NCI-H1105 (cell line): ENCODE data around the gene TMEM191B.
"Not testable (repeated sequence)": the region's sequence is repeated elsewhere in the genome, so short reads cannot be mapped to it uniquely, and the experiment has no call there.

Experiments
- DNase-seq: peaks from one replicate; lab custom pipeline; 2025; lab: John Stamatoyannopoulos, UW

The TMEM191B gene

DNA sequence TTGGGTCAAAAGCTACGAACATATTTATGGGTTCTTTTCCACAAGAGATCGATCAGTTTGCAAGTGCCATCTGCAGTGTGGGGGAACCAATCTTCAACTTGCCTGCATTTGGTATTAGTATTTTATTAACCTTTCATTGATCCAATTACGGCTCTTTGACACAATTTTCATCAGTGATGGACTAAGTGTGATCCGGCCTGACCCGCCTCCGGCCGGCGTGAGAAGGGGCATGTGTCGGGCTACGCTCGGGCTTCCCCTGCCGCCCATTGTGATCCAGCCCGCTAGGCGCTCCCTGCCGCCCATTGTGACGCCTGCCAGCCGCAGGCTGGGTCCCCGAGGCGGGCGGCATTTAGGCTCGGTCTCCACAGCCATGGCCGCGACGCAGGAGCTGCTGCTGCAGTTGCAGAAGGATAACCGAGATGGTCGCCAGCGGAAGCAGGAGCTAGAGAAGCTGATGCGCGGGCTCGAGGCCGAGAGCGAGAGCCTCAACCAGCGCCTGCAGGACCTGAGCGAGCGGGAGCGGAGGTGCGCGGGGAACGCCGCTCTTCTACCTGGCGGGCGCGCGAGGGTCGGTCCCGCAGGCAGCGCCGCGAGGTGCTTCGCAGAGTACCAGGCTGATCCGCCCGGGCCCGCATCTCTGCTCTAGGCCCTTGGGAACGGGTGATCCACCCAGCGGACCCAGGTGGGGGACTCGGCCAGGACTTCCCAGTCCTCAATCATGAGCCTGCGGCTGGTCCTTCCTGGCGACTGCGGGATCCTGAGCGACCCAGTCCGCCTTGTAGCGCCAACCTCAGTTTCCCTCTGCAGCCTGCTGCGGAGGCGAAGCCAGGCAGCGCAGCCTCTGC, at the start of gene TMEM191B:
Gene TMEM191B (plus strand): TSS at position 51 of the 845 bp plus-strand sequence. CDS start 179 bp downstream, at position 230.
- DNase-seq = not testable (repeated sequence)

- DNase-seq = not testable (repeated sequence)
These were observed 31.4 kb upstream of the TMEM191B start for GRCh38 chr22:18496227-18496626.

DNA sequence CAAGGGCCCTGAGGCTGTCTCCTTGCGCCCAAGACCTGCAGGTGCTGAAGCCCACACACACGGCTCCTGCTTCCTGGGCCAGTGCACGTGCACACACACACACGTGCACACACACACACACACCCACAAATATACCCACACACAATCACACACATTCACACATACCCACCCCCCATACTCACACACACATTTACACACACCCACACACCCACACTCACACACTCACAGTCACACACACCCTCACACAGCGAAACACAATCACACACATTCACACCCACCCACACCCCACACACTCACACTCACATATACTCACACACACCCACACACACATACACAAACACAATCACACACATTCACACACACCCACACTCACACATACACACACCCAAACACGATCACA, 16.3 kb upstream of the TMEM191B start:
- DNase-seq = not testable (repeated sequence)

GRCh38 chr22:18512378-18512777, 15.2 kb upstream of the TMEM191B start:
- DNase-seq = not testable (repeated sequence)

- not testable (repeated sequence) for DNase-seq
These were observed 14.1 kb upstream of the TMEM191B start for GRCh38 chr22:18513454-18513853.

GRCh38 chr22:18518061-18518460, 9.5 kb upstream of the TMEM191B start, which contains the start of gene GGTLC3:
TSS of gene GGTLC3 (minus strand) at chr22:18518161. CDS start at chr22:18517897, 264 bp downstream.
- DNase-seq = not testable (repeated sequence)

DNA sequence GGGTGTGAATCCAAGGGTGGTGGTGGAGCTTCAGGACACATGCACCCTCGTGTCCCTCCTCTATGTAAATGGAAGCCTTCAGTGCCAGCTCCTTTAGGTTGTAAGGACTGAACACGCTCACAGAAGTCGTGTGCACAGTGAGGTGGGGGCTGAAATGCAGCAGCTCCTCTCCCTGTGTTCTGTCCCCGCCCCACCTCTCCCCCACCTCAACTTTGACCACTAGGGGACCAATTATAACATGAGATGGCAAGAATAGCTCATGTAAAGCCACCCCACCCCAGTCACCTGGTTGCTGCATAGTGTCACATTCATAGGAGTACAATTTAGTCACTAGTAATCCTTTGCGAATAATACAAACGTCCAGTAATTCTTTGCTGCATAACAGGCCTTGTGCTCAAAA, 4.8 kb upstream of the TMEM191B start:
- not testable (repeated sequence) for DNase-seq

- DNase-seq = not testable (repeated sequence)
These were observed 4.3 kb upstream of the TMEM191B start for GRCh38 chr22:18523328-18523727.

DNA sequence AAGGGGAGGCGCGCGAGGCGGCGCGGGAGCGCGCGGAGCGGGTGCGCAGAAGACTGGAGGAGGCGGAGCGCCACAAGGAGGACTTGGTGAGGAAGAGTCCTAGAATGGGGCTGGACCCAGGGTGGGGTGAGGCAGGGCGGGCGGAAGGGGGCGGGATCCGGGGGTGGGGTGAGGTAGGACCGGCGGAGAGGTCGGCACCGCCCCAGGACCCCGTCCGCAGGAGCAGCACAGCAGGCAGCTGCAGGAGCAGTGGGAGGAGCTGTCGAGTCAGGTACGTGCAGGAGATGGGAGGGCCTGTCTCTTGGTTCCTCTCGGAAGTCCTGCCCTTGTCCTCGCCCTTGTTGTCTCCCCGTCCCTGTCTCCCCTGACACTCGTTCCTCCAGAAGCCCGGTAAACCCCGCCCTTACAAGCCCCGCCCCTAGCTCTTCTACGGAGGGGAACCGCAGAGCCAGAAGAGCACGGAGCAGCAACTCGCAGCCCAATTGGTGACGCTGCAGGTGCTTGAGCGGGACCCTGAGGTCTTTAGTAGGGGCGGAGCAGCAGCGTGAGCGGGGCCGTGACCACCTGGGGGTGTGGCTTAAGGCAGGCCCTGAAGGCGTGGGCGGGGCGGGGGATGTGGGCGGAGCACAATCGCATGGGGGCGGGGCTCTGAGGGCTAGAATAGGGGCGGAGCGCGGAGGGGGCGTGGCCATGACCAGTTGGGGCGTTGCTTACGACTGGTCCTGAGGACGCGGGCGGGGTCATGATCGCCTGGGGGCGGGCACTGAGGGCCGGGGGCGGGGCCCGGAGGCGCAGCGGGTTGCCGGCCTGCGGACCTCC, 1.2 kb downstream of the TMEM191B start:
- not testable (repeated sequence) for DNase-seq

- not testable (repeated sequence) for DNase-seq
These were observed 2.0 kb downstream of the TMEM191B start for GRCh38 chr22:18529416-18530145.

- not testable (repeated sequence) for DNase-seq
These were observed 6.0 kb downstream of the TMEM191B start for GRCh38 chr22:18533633-18534032.

GRCh38 chr22:18534315-18534714, 6.7 kb downstream of the TMEM191B start:
- not testable (repeated sequence) for DNase-seq

DNA sequence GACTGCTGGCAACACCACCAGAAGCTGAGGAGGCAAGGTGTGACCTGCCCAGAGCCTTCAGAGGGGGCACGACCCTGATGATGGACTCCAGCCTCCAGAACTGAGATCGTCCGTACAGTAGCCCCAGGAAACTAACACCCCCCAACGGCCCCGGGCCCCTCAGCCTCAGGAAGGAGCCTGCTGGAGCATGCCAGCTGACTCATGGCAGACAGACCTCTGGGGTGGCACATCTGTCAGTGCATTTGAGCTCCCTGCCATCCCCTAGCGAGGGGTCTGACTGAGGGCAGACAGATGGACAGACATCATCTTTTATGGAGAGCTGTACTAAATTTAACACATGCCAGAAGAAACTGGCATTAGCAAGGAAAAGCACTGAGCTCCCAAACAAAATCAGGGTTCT, 12.4 kb downstream of the TMEM191B start:
- not testable (repeated sequence) for DNase-seq

- not testable (repeated sequence) for DNase-seq
These were observed 15.8 kb downstream of the TMEM191B start for GRCh38 chr22:18543400-18543799.

- not testable (repeated sequence) for DNase-seq
These were observed 17.0 kb downstream of the TMEM191B start for GRCh38 chr22:18544615-18545014.

DNA sequence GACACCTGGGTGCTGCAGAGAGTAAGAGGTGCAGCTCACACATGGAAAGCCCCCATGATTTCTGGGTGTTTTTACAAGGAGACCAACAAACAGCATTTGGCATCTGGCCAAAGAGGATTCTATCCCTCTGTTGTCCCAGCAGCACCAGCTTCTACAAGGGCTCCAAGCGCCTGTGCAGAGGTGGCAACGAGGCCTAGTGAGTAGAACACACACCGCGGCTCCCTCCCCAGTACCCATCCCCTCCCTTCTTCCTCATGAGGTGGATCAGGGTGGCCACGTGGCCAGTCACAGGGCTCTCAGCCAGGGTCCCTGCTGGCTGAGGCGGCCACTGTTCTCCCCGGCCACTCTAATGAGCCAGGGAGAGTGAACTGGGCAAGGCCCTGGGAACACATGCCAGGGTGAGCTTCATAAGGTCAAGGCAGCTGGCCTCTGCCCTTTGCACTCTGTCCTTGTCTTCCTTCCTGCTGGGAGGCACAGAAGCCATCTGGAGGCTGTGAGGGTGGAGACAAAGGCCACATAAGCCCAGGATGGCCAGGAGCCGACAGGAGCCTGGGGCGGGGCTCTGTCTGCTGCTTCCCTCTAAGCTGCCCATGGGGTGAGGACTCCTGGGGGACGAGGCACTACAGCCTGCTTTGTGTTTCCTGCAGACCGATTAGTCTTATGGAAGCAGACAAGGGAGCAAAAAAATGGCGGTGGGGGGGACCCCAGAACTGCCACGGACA, 22.0 kb downstream of the TMEM191B start:
- DNase-seq = not testable (repeated sequence)

DNA sequence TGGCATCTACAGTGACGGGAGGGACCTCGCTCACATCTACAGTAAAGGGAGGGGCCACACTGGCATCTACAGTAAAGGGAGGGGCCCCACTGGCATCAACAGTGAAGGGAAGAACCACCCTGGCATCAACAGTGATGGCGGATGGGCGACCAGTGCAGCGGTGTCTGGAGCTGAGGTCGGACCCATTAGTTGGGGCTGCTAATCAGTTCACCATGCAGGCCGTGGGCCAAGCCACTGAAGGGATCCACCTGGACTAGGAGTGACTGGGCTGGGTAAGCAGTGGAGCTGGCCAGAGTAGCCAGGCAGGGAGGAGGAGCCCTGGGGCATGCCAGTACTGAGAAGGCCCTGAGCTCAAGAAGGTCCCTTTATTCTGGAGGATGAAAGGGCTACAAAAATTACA, 23.4 kb downstream of the TMEM191B start:
- DNase-seq = not testable (repeated sequence)

DNA sequence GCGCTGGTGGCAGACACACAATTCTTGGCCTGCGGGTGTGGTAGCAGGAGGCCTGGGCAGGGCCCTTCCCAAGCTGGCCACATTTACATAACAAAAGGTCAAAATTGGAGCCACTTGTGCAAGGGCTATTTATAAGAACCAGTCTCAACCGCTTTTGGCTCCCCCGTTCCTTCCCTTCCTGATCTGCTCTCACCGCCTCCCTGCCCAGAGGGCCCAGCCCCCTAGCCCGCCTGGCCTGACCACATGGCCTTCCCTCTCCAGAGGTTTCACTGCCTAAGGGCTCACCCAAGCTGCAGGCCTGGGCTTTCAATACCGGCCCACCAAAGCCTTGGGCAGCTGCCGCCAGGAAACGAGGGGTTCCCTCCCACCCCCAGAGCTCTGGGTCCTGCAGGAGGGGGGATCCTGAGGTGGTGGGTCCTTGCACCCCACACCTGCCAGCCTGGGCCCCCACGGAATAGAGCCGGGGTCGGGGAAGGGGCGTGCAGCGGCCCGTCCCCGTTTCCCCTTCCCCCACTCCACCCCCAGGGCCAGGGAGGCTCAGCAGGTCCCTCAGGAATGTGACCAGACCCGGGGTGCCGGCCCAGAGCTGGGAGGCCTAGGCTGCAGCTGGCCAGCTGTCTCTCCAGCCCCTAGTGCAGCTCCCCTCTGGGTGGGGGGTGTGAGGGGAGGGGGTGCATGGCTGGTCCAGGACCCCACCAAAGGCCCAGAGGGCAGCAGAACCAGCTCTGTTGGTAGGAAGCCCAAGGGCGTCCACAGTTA, 25.4 kb downstream of the TMEM191B start:
- DNase-seq = not testable (repeated sequence)

DNA sequence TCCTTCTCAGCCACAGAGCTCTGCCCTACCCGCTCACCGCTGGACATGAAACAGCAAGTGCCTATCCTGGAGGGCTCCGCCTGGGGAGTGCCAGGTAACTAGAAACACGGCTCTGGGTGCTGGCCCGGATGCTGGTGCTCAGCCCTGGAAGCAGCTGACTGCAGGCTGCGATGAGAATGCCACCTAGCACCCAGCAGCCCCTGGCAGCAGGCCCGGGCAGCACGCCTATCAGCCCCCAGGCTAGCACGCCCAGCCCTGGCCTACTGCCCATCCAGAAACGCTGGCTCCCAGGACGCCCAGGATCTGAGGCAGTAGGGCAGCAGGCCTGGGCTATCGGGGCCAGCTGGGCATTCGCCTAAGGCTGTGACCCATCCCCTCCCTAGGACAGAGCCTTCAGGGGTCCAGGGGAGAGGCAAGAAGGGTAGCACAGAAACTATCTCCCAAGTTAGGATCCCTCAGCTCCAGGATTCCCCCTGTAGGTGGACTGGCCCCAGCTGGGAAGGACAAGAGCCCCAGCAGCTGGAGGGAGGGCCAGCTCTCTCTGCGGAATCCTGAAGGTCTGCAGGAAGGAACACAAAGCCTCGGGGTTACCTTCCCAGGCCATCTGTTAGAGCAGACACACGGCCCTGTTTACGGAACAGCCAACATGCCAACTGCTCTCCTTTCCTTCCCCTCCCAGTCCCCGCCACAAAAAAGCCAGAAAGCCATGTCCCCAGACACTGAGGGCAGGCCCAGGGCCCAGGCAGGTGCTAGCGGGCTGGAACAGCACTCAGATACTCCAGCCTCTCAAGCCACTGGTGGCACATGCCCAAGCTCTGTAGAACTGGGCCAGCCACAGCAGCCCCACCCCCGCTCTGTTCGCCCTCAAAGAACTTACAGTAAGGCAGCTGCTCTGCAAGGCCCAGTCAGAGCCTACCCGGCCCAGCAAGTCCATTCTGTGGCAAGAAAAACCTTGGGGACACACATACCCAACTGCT, 27.0 kb downstream of the TMEM191B start:
- not testable (repeated sequence) for DNase-seq
